Tibial artery (tissue), 4 donors: ENCODE results near the gene PLA2G2D.

Source experiments
- DNase-seq, 2 donors: peaks; one replicate each; pipeline ENCODE4 v3.0.0-alpha.2; 2019
- H3K27ac ChIP-seq, 2 donors: fragments of 200-600 bp; sonication (generic) in 1 of 2; 1 replicate in 1 of 2; 2 replicates in 1 of 2; pipeline ENCODE4 v1.5.1; 2018 to 2019; ENCODE audit warnings: mild to moderate bottlenecking in 1 of 2
- H3K27me3 ChIP-seq, 2 donors: fragments of 200-600 bp; sonication (generic) in 1 of 2; one replicate each; pipeline versions ENCODE4 v1.5.1 to v1.6.0; 2016 to 2019
- H3K36me3 ChIP-seq, 3 donors: fragments of 200-600 bp; sonication (generic) in 2 of 3; one replicate each; pipeline ENCODE4 v1.5.1; 2016 to 2019; ENCODE audit warnings: mild to moderate bottlenecking in 2 of 3
- H3K4me1 ChIP-seq, 4 donors: fragments of 200-600 bp; sonication (generic) in 2 of 4; 1 replicate in 3 of 4; 2 replicates in 1 of 4; pipeline ENCODE4 v1.5.1; 2016 to 2019
- H3K4me3 ChIP-seq, 2 donors: fragments of 200-600 bp; sonication (generic) in 1 of 2; 1 replicate in 1 of 2; 2 replicates in 1 of 2; pipeline ENCODE4 v1.5.1; 2018 to 2019; ENCODE audit warnings: mild to moderate bottlenecking in 2 of 2
- H3K9me3 ChIP-seq, 3 donors: fragments of 200-600 bp; sonication (generic) in 1 of 3; one replicate each; pipeline ENCODE4 v1.5.1; 2016 to 2019
- intact Hi-C: fragments of 100-400 bp; cut with DNase I; formaldehyde crosslinking; loops from one replicate; pipeline ENCODE4 v1.15.0; 2023; ENCODE audit warnings: low total_unique reads
- TF ChIP-seq, protein P1 (sequence below), 2 experiments: fragments of 200-600 bp in 1 of 2; fragments of 450-650 bp in 1 of 2; IDR thresholded peaks; one replicate each; pipeline ENCODE4 v1.5.1; 2017 to 2019; ENCODE audit warnings: antibody characterized with exemption in 2 of 2, mild to moderate bottlenecking in 1 of 2, moderate library complexity in 1 of 2

The PLA2G2D gene

DNA sequence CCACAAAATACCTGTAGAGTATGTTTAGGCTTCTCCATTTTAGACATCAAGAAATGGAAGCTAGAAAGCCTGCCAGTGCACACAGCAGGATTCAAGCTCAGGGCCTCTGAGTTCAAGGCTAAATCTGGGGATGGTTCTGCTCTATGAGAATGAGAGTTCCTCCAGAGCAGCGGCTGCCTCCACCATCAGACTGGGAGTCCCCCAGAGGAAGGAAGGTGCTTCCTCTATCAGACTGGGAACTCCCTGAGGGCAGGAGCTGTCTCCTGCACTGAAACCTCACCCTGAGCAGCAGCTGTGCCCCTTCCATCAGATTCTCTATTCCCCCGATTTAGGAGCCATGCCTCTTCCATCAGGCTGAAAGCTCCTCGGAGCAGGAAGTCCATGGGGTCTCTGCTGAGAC lies 29.2 kb downstream of the PLA2G2D start:
- no peaks in the 10 kb centered on the region for H3K9me3 ChIP-seq
- TF ChIP-seq, protein P1, sequence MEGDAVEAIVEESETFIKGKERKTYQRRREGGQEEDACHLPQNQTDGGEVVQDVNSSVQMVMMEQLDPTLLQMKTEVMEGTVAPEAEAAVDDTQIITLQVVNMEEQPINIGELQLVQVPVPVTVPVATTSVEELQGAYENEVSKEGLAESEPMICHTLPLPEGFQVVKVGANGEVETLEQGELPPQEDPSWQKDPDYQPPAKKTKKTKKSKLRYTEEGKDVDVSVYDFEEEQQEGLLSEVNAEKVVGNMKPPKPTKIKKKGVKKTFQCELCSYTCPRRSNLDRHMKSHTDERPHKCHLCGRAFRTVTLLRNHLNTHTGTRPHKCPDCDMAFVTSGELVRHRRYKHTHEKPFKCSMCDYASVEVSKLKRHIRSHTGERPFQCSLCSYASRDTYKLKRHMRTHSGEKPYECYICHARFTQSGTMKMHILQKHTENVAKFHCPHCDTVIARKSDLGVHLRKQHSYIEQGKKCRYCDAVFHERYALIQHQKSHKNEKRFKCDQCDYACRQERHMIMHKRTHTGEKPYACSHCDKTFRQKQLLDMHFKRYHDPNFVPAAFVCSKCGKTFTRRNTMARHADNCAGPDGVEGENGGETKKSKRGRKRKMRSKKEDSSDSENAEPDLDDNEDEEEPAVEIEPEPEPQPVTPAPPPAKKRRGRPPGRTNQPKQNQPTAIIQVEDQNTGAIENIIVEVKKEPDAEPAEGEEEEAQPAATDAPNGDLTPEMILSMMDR (IDR thresholded peaks at IDR 0.05), result no peak
- H3K4me3 ChIP-seq, result no peak overlapping the region
- intact Hi-C loops, result no loop called here
- no peaks in the 10 kb centered on the region for H3K27me3 ChIP-seq
- no peak overlapping the region for H3K27ac ChIP-seq
- H3K4me1 ChIP-seq, result no peaks in the 10 kb centered on the region
- DNase-seq, result no peak
- peaks cover 0 to 5% (median 0%) of the 10 kb centered on the region in 3 donors for H3K36me3 ChIP-seq

- TF ChIP-seq, protein P1 (IDR thresholded peaks at IDR 0.05), result no peak
- no peaks in the 10 kb centered on the region for H3K9me3 ChIP-seq
- peaks cover 0 to 5% (median 0%) of the 10 kb centered on the region in 3 donors for H3K36me3 ChIP-seq
- no peaks in the 10 kb centered on the region for H3K4me1 ChIP-seq
- no peak overlapping the region for H3K4me3 ChIP-seq
- no peak overlapping the region for H3K27ac ChIP-seq
- H3K27me3 ChIP-seq, result no peaks in the 10 kb centered on the region
- intact Hi-C loops, result no loop called here
- no peak for DNase-seq
These were observed 29.8 kb downstream of the PLA2G2D start for GRCh38 chr1:20089328-20090077.

- H3K27ac ChIP-seq, result no peak overlapping the region
- H3K36me3 ChIP-seq, result peaks cover 0 to 5% (median 0%) of the 10 kb centered on the region in 3 donors
- intact Hi-C loops, result no loop called here
- TF ChIP-seq, protein P1 (IDR thresholded peaks at IDR 0.05), result no peak
- no peaks in the 10 kb centered on the region for H3K4me1 ChIP-seq
- no peak overlapping the region for H3K4me3 ChIP-seq
- no peaks in the 10 kb centered on the region for H3K27me3 ChIP-seq
- no peaks in the 10 kb centered on the region for H3K9me3 ChIP-seq
- DNase-seq, result no peak
These were observed 31.7 kb downstream of the PLA2G2D start for GRCh38 chr1:20087668-20088067.

- H3K36me3 ChIP-seq, result peaks cover 0 to 5% (median 0%) of the 10 kb centered on the region in 3 donors
- intact Hi-C loops, result no loop called here
- DNase-seq, result no peak
- no peaks in the 10 kb centered on the region for H3K4me1 ChIP-seq
- H3K4me3 ChIP-seq, result no peak overlapping the region
- no peak overlapping the region for H3K27ac ChIP-seq
- no peaks in the 10 kb centered on the region for H3K9me3 ChIP-seq
- H3K27me3 ChIP-seq, result no peaks in the 10 kb centered on the region
- TF ChIP-seq, protein P1 (IDR thresholded peaks at IDR 0.05), result no peak
These were observed 32.5 kb downstream of the PLA2G2D start for GRCh38 chr1:20086800-20087199.

- no peak for DNase-seq
- TF ChIP-seq, protein P1 (IDR thresholded peaks at IDR 0.05), result no peak
- Histone ChIP-seq H3K4me3 (no peak overlapping the region), H3K9me3 (no peaks in the 10 kb centered on the region), H3K27me3 (no peaks in the 10 kb centered on the region), H3K36me3 (peaks cover 0 to 5% (median 0%) of the 10 kb centered on the region in 3 donors), H3K27ac (no peak overlapping the region), H3K4me1 (no peaks in the 10 kb centered on the region)
- intact Hi-C loops, result no loop called here
These were observed 36.0 kb downstream of the PLA2G2D start for GRCh38 chr1:20083178-20083944.
